Measurements from ENCODE around the gene RAD21L1.

RAD21L1 gene

DNA sequence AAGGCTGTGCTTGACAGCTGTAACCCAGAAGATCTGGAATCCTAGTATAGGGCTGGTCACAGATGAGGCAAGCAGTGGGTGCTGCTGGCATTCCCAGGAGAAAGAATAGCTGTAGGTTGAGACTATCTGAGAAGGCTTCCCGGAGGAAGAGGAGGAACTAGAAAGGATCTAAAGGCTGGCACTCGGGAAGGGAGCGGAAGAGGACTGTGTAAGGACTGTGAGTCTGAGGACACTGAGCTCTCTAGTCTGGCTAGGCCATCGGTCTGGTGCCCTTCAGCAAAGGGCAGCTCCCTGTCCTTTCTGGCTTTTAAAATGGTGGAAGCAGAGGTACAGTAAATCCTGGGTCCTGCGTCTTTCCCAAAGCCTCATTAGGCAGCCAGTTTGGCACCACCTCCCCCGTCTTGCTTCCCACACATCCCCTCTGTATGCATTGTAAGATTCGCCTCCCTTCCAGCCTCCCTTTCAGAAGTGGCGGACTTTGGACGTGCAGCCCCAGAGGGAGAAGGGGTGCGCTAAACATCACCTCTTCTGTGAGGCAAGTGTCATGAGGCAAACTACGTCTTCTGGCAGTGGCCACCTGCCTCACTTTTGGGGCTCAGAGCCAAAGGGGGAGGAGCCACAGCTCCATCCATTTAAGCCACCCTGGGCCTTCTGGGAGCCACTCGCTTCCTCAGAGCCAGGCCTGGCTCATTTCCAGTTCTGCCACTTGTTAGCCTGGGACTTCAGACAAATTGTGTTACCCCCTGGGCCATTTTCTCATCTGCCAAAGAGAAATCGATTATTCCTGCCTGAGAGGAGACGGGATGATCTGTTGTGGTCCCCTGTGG lies 48.9 kb downstream of the RAD21L1 start:
- DNase-seq = peak; percentile 33

DNA sequence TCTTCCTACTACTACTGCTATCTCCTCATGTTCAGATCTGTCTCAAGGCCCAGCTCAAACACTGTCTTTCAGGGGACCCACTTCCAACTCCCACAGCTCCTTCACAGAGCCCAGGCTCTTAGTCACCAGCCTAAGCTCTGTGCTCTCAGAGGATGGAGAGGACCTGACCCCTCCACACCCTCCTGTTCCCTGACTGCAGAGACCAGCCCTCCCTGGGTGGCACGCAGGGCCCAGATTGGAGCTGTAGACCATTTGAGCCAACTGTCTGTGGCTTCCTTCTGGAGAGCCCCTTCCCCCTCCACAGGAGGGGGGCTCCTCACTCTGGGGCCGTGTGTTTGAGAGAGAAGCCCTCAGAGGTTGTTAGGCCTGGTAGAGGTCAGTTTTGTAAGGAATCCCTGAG lies 50.1 kb downstream of the RAD21L1 start:
- no peak for DNase-seq

DNA sequence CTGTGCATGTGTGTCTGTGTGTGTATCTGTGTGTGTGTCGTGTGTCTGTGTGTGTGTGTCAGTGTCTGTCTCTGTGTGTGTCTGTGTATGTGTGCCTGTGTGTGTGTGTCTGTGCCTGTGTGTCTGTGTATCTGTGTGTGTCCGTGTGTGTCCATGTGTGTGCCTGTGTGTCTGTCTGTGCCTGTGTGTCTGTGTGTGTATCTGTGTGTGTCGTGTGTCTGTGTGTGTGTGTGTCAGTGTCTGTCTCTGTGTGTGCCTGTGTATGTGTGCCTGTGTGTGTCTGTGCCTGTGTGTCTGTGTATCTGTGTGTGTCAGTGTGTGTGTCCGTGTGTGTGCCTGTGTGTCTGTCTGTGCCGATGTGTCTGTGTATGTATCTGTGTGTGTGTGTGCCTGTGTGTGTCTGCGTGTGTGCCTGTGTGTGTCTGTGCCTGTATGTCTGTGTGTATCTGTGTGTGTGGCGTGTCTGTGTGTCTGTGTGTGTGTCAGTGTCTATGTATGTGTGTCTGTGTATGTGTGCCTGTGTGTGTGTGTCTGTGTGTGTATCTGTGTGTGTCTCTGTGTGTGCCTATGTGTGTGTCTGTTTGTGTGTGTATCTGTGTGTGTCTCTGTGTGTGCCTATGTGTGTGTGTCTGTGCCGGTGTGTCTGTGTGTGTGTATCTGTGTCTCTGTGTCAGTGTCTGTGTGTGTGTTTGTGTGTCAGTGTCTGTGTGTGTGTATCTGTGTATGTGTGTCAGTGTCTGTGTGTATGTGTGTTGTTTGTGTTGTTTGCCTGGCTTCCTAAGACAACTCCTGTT lies 51.9 kb downstream of the RAD21L1 start:
- DNase-seq = no peak

DNA sequence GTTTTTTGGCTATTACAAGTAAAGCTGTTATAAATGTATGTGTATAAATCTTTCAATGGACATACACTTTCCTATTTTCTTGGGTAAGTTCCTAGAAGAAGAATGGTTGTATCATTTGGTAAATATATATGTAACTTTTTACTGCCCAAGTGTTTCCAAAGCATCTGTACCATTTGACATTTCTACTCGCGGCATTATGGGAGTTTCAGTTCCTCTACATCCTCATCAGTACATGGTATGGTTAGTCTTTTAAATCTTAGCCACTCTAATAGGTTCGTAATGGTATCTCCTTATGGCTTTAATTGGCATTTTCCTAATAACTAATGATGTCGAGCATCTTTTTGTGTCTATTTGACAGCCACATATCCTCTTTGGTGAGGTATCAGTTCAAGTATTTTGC lies 53.1 kb downstream of the RAD21L1 start:
- DNase-seq = no peak

DNA sequence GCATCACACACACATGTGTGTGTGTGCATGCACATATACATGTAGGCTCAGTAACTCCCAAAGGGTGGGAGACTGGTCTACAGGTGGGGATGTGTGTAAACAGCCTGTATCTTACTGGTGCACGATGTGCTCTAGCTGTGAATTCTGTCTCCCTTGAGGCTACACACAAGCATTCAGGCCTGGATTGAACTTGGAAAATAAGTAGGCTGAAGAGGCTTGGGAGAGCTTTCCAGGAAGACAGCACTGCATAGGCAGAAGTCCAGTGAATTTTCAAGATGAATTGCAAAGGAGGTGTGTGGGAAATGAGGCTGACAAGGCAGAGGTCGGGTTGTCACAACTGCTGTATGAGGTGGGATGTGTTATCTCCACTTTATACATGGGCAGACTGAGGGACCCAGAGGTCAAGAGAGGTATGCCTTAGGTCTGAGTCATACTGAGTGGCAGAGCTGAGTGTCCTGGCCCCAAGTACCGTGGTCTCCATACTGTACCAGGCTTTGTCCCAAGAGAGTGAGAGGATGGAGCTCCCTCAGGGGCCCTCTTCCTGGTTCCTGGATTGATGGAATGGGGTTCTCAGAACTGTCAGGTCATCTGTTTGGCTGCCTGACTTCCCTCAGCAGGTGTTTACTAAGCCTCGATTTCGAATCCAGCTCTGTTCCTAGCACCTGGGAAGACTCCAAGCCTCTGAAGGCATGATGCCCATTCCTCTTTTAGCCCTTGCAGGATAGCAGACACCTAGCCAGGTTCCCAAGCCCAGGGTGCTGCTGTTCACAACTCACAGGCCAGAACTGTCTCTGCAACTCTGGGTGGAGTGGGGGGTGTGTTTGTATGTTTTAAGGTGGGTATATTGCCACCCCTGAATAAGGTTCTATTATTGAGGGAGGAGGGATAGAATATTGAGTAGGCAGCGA lies 54.6 kb downstream of the RAD21L1 start:
- no peak for DNase-seq

DNA sequence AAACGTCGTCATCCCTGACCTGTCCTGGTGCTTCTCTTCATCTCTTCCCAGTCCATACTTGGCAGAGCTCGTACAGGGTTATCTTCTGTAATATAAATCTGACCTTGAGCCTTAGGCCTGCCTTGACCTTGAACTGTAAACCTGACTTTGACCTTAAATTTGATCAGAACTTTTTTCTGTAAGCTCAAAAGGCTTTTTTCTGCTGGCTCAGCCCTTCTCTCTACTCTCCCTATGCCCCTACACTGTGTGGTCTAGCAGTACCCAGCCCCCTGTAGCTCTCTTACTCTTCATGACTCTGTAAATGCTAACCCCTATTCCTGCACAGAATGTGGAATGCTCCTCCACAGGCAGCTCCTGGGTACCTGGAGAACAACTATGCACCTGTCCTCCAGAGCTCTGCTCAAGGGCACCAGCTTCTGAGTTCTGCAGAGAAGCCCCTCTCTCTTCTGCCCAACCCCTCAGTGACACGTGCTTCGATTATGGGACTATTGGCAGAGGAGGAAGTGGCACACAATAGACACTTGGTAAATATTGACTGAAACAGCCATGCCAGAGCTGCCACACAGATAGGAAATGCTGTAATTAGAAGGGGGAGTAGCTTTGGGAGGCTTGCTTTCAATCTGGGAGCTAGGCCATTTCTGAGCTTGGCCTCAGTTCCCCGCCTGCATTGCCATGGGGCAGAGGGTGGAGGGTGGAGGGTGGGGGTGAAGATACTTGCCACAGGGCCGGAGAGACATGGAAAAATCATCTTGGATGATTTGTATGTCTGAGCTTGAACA lies 55.6 kb downstream of the RAD21L1 start:
- peak; percentile 72 for DNase-seq

DNA sequence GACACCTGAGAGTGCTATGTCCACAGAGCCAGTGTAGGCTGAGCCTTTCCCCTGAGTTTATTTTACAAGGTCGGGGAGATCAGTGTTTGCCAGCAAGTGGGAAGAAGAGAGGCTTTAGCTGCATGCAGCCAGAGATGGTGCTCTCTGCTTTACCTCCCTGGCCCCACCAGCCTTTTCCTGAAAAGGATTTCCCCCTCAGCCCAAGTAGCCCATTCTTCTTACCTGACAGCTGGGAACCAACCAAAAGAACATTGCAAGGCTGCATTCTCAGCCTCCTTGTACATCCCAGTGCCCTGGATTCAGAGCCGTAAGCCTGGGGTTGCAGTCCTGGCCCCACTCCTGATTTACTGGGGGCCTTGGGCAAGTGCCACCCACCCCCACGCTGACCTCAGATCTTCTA lies 57.1 kb downstream of the RAD21L1 start:
- no peak for DNase-seq

DNA sequence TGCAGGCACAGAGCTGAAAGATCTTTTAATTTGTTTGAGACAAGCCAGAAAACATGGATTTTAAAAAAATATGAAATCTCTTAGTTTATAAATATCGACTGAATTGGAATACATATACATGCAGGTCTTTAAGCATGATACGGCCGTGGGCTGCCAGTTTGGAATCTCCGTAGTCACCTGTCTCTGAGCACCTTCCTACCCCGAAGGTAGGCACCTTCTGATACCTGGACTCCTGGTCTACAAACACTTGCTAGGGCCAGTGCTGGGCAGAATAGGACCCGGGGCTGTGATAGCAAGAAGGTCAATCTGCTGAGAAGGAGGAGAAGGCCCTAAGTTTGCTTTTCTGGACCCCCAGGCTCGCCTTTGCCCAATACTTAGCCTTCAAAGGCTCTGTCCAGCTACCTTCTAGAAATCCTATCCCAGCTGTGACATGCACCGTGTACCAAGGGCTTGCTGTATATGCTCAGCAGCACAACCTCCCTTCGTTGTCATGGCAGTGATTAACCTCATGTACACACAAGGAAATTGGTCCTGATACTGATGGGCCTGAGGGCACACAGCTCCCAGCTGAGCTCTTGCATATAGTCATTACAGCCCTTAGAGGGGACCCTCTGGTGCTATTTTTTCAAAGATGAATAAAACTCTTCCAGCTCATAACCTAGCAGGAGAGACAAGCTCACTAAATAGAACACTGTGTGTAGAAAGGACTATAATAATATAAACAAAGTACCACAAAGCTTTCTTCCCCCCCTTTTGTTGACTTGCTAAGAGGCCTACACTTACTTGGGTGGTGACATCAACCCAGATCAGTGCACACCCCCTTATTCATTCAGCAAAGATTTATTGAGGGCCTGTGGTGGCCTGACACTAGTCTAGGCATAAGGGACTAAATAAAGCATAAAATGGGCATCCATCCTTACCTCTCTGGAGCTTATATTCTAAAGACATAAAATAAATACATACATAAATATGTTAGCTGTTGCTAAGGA lies 58.0 kb downstream of the RAD21L1 start:
- peak; percentile 83 for DNase-seq

DNA sequence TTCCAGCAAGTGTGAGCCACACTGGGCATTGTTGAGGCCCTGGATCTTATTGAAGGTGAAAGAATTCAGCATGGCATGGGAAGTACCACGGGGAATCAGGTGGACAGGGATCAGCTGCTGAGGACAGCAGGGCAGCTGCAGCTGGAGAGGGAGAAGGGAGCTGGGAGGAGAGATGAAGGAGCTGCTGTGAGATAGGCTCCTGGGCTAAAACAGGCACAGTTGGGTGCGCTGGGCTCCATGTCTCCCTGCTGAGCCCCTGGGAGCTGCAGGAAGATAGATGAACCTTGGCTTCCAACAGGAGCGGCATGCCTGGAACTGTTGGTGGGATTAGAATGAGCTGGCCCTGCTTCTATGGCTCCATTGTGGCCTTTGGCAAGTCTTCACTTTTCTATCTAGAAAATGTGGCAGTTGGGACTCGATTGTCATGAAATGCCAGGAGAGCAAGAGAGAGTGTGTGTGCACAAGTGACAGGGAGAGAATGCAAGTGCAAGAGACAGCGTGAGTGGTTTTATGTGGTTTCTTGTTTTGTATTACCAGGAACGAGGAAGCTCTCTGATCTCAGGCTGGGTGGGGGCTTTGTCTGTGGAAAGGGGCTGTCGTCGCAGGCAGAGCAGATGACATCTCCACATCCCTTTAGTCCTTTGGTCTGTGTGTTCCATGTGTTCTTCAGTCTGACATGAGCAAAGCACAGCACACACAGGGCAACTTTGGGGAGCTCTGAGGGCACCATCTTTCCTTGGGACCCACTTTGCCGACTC lies 60.6 kb downstream of the RAD21L1 start:
- DNase-seq = no peak

DNA sequence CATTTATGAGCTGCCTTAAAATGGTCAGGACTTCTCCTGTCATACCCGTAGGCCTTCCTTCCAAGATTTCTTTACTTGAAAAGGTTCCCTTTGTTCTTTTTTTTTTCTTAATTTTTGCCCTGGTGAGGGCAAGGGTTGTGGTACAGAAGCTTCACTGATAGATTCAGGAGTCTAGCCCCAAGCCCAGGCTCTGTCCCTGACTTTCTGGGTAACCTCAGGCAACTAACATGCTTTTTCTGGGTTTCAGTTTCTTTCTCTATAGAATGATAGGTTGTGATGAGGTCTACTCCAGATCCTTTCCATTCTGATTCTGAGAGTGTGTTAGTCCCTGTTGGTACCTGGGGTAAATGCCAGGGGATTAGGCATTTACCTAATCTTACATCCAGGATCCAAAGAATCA lies 61.5 kb downstream of the RAD21L1 start:
- no peak for DNase-seq

DNA sequence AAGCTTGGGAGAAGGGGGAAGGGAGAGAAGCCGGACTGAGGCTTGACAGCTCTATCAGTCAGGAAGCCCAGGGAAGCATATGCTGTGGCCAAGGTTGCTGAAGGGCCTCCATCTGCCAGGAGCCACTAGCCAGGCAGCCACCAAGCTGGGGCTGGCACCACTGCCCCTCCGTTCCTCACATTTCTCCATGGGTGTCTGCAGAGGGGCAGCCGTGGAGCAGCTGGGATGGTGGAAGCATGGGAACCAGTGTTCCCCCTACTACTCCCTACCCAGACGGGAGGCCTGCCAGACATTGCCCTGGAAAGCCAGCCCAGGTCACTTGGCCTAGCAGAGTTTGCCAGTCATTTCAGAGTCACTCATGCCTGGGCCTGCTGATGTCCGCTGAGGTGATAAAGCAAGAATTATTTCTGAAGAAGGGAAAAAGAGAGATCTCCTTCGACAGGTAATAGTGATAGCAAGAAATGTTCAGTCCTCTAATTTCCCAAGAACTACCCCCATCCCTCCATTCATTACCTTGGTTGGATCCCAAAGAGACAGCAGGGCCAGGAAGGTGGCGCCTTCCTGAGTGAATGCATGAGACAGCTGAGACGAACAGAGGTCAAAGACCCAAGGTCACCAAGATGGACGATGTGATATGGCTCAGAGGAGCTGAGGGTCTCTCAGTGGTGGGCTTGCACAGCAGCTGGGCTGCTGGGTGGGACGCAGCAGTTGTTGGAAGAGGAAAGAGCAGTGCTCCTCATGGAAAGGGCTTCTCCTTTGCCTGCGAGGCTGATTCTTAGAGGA lies 62.1 kb downstream of the RAD21L1 start:
- DNase-seq = no peak

DNA sequence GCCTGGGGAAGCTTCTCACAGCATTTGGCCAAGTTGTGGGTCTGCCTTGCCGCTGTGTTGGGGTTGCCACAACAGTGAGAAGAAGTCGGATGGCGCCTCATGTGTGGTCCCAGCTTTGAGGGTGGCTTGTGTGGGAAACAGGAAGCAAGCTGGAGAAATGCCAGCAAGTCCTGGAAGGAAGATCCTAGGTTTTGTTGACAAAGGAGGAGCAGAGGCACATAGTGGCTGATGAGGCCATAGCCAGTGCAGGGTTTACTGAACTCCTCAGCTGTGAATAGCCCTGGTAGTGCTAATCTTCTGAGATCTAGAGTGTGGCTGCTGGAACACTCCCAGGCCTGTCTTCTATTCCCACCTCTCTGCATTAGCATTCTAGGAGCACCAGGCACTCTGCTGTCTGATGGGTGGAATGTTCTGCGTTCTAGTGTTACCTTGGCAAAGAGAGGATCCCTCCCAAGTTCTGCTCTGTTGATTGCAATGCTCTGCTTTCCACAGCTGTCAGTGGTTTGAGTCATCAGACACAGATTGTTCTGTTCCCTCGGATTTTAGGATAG lies 65.4 kb downstream of the RAD21L1 start:
- DNase-seq = no peak

DNA sequence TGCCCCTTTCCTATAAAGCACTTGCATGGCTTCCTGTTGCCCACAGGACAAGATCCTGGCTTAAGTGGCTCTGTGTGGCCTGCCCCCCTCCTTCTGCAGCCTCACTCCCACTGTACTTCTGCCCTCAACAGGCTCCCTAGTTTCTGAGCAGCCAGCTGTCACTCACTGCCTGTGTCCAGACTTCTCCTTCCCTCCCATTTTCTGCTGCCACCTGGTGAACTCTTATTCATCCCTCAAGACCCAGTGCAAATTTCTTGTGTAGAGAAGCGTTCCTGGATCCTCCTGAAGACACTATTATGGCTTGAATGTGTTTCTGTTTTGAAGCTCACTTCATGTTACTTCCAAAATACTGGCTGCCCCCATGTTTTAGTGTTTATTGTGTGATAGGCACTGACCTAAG lies 66.8 kb downstream of the RAD21L1 start:
- DNase-seq = no peak

DNA sequence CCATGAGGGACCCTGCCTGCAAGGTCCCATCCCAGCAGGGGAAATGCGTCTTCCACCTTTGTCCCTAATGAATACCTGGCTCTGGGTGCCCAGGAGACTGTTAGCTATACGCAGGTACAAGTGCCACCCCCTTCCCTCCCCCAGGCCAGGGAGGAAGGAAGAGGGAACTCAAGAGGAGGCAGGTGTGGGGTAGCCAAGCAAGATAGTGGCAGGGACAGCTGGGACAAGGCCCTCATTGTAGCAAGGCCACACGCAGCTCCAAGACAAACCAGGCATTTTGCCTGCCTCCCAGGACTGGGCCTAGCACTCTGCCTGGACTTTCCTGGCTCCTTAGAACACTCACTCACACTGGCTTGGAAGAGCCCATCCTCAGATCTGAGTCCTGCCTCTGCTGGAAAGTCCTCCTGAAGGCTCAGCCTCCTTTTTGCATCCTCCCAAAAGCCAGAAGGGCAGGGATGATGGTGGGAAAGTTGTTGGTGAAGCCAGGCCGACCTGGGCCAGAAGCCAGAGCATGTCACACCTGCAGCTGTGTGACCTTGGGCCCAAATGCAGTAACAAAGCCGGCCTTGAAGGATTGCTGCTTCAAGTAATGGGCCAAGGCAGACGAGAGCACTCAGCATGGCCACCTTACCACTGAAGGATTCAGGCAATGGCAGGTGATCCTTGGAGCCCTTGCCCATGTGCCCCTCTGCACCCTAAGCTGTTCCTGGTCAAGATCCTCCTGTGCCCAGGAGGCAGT lies 68.0 kb downstream of the RAD21L1 start:
- peak; percentile 45 for DNase-seq

DNA sequence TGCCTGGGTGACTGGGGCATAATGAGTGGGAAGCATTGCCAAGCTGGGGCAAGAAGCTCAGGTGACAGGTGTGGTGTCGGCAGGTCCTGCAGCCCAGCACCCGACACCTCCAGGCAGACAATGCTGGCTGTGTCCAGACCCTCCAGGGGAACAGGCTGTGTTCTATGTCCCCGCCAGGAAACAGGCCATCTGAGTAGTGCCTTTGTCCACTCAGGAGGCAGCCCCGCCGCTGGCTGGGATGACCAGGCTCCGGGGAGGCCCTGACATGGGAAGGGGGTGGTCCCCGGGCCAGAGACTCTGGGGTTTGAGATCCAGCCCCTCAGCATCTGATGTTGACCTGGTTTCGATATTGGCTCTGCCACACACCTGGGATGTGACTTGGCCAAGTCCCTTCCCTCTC lies 68.7 kb downstream of the RAD21L1 start:
- DNase-seq = no peak

DNA sequence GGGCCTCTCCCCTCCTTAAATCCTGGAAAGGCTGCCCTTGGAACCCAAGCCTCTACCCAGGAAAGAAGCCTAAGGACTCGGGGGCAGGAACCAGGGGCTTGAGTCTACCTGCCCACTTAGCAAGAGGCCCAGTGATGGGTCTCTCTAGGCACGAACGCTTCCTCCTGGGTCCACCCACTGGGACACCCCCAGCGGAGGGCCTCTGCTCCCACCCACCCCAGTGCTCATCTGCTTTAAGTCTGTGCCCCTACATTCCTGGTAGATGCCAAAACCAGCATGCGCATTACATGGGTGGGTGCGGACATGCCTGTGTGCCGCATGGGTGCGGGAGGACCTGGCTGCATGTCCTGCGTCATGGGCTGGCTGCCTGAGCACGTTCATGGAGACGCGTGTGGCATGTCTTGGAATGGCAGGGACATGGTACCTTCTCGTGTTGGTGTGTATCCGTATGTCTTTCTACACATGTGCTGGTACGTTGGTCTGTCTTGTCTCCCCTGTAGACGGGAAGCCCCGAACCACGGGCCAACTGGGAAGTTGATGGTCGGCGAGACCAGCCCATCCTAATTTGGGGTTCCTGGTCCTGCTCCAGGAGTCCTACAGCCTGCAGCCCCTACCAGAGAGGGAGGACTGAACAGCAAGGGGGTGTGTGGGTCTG lies 69.6 kb downstream of the RAD21L1 start:
- no peak for DNase-seq

DNA sequence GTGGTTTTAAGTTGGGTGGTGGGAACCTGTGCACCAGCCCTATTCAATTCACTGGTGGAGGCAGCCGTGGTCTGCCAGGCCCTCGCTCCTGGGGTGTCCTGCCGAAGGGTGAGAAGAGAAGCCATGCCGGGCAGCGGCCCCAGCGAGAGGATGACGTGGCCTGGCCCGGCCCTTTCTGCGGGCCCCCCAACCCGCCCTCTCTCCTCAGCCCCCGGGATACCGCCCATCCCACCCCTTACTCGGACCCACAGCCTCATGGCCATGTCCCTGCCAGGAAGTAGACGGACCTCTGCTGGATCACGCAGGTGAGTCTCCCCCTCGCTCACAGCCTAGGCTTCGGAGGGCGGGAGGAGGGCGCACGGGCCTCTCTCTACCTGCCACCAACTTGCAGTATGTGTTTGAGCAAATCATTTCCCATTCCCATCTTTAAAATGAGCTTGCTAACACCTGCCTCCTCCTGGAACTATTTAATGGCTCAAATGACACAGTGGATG lies 70.3 kb downstream of the RAD21L1 start:
- no peak for DNase-seq

DNA sequence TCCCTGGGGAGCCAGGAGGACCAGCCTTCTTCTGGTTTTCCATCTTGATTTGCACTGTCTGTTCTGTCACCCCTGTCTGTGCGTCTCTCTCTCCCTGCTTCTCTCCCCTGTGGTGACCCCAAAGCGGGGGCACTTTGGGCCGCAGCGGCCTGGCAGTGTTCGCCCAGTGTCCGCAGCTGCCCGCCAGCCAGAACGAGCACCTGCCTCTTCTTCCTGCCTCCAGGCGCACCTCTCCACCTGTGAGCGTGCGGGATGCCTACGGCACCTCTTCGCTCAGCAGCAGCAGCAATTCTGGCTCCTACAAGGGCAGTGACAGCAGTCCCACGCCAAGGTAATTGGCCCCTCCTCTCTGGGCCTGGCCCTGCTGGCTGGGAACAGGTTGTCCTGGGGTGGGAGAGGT lies 71.1 kb downstream of the RAD21L1 start:
- DNase-seq = no peak
